Umbilical cord (tissue), 2 donors: ENCODE data around the gene TCF7. TPM values are rescaled to one million over a fixed set of nuclear protein-coding genes. Genes with fewer than 3 reads are reported as not detected.
"Not testable (repeated sequence)": the region's sequence is repeated elsewhere in the genome, so short reads cannot be mapped to it uniquely, and the experiment has no call there.

Source experiments
- DNase-seq: peaks from one replicate; pipeline ENCODE4 v3.0.0-alpha.2; 2015; ENCODE audit warnings: low spot score
- total RNA-seq: library from RNA; depleted of rRNA; stranded (reverse); fragments of >200 nt; gene quantifications from one replicate; pipeline ENCODE4 v1.2.3, GENCODE V29; 2014; ENCODE audit warnings: low replicate concordance; ENCODE audit not compliant: insufficient read depth

The TCF7 gene
- total RNA-seq, 1 donor from 2014 or later: 0.96 TPM

GRCh38 chr5:134145041-134145757, 30.7 kb downstream of the TCF7 start:
- DNase-seq: no peak

- DNase-seq: peak; percentile 65
Measured at GRCh38 chr5:134145779-134146581, 31.5 kb downstream of the TCF7 start.

GRCh38 chr5:134146651-134147518, 32.4 kb downstream of the TCF7 start:
- DNase-seq: no peak

- DNase-seq: no peak
Measured at GRCh38 chr5:134148316-134148715, 33.8 kb downstream of the TCF7 start.

- no peak for DNase-seq
Measured at GRCh38 chr5:134148986-134149539, 34.6 kb downstream of the TCF7 start.

GRCh38 chr5:134149571-134150303, 35.3 kb downstream of the TCF7 start:
- no peak for DNase-seq

- DNase-seq: no peak
Measured at GRCh38 chr5:134151723-134152122, 37.2 kb downstream of the TCF7 start.

- not testable (repeated sequence) for DNase-seq
Measured at GRCh38 chr5:134152173-134152832, 37.8 kb downstream of the TCF7 start.

- no peak for DNase-seq
Measured at GRCh38 chr5:134153241-134153640, 38.8 kb downstream of the TCF7 start.

- DNase-seq: no peak
Measured at GRCh38 chr5:134153657-134154056, 39.2 kb downstream of the TCF7 start.

- no peak for DNase-seq
Measured at GRCh38 chr5:134161513-134162395, 47.3 kb downstream of the TCF7 start.

- no peak for DNase-seq
Measured at GRCh38 chr5:134162592-134162991, 48.1 kb downstream of the TCF7 start.

GRCh38 chr5:134171972-134172371, 57.5 kb downstream of the TCF7 start:
- DNase-seq: no peak

- DNase-seq: peak; percentile 44
Measured at GRCh38 chr5:134174841-134175839, 60.7 kb downstream of the TCF7 start.

GRCh38 chr5:134175921-134176510, 61.5 kb downstream of the TCF7 start:
- peak; percentile 30 for DNase-seq

- peak; percentile 88 for DNase-seq
Measured at GRCh38 chr5:134176511-134177368, 62.3 kb downstream of the TCF7 start, which contains the start of gene SKP1. Gene SKP1 (minus strand): TSS chr5:134176950. CDS start chr5:134174022, 2,928 bp downstream.
